ENCODE data around the gene FBXO10.
A peak's percentile ranks its signal among the peaks of the same experiment; 100 is the strongest.
"Not testable (repeated sequence)": the region's sequence is repeated elsewhere in the genome, so short reads cannot be mapped to it uniquely, and the experiment has no call there.

FBXO10 gene

DNA sequence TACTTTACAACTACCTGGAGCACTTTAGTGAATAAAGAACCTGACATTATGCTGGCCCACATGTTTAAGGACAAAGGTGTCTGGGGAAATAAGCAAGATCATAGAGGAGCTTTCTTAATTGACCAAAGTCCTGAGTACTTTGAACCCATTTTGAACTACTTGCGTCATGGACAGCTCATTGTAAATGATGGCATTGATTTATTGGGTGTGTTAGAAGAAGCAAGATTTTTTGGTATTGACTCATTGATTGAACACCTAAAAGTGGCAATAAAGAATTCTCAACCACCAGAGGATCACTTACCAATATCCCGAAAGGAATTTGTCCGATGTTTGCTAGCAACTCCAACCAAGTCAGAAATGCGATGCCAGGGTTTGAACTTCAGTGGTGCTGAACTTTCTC lies 98.7 kb downstream of the FBXO10 start:
- DNase-seq (ENCODE audit: low read depth), result not testable (repeated sequence)

GRCh38 chr9:37476930-37477329 lies 99.2 kb downstream of the FBXO10 start:
- no peak for DNase-seq (ENCODE audit: low read depth)

- DNase-seq (ENCODE audit: low read depth), result no peak
Observed at GRCh38 chr9:37474438-37474837, 101.7 kb downstream of the FBXO10 start.

DNA sequence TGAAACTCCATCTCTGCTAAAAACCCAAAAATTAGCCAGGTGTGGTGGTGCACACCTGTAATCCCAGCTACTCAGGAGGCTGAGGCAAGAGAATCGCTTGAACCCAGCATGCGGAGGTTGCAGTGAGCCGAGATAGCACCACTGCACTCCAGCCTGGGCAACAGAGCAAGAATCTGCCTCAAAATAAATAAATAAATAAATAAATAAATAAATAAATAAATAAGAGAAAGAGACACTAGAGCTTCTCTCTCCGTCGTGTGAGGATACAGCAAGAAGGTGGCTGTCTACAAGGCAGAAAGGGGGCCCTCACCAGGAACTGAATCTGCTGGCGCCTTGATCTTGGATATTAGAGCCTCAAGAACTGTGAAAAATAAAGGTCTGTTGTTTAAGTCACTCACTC lies 102.2 kb downstream of the FBXO10 start:
- not testable (repeated sequence) for DNase-seq (ENCODE audit: low read depth)

DNA sequence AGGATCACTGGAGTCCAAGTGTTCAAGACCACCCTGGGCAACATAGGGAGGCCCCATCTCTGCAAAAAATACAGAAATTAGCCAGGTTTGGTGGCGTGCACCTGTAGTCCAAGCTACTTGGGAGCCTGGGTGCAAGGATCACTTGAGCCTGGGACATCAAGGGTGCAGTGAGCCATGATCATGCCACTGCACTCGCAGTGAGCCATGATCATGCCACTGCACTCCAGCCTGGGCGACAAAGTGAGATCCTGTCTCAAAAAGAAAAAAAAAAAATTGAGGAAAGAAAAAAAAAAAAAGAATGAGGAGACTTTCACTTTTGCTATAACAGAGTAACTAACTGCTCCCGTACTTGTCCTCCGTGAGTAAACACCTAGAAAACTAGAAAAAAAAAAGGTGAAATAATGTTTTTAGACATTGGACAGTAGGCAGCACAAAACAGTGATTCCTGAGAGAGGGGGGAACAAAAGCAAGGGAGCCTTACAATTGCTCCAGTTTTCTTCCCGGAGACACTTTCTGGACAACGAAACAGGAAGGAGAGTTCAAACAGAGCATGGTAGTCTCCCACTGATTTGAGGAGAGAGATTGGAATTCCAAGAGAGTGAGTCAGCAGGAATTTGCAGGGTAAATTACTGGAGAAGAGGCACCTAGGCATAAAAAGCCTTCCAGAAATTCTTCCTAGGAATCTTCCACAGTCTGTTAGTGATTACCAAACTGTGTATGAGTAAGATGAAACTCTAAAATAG lies 104.1 kb downstream of the FBXO10 start:
- no peak for DNase-seq (ENCODE audit: low read depth)

DNA sequence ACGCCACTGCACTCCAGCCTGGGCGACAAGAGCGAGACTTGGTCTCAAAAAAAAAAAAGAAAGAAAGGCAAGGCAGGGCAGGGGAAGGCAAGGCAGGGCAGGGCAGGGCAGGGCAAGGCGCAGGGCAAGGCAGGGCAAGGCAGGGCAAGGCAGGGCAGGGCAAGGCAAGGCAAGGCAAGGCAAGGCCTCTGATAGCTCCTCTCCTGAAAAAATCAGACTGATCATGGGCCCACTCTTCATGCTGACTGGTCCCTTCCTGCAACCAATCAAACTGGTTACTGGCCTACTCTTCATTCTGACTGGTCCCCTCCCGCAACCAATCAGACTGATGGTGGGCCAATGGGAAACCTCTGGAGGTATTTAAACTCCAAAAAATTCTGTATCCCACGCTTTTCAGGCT lies 107.6 kb downstream of the FBXO10 start:
- no peak for DNase-seq (ENCODE audit: low read depth)

GRCh38 chr9:37467530-37467929 lies 108.7 kb downstream of the FBXO10 start:
- not testable (repeated sequence) for DNase-seq (ENCODE audit: low read depth)

GRCh38 chr9:37466037-37466709 lies 110.0 kb downstream of the FBXO10 start:
- DNase-seq (ENCODE audit: low read depth), result peak; percentile 24

GRCh38 chr9:37465249-37466036 lies 110.7 kb downstream of the FBXO10 start, which contains the start of gene ZBTB5:
Gene ZBTB5 (minus strand): TSS chr9:37465450. CDS start chr9:37442551, 22,899 bp downstream.
- peak; percentile 98 for DNase-seq (ENCODE audit: low read depth)

DNA sequence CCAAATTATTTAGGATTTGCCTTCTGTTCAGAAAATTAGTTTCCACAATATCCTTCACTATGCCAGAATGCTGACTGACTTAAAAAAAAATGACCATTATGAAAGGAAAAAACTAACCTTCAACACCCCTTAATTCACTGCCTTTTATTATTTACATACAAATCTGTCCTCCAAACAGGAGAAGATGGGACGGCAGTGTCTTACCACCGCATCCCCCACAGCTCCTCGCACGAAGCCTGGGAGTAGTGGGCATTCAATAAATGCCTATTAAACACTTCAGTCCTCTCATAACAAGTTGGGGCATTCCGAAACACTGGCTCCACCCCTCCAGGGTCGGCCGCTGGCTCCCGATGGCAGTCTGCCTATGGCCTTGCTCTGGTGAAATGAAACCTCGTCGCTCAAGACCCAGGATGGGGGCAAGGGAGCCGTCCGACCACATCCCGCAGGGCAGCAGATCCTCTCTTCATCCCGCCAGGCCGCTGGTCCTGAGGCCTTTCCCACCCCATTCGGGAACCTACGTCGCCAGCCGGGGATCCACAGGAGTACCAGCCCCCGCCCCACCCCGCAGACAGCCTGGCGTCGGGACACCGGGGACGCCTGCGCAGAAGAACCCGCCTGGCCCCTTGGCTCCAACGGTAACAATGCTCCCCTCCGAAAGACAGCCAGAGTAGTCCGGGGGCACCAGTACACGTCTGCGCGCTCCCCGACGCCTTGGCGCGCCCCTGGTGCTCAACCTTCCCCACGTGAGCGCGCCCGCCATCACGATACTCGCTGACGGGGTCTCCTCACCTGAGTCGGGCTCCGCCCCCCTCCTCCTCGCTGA lies 111.5 kb downstream of the FBXO10 start:
- DNase-seq (ENCODE audit: low read depth), result peak; percentile 61

- no peak for DNase-seq (ENCODE audit: low read depth)
Observed at GRCh38 chr9:37464006-37464405, 112.2 kb downstream of the FBXO10 start.

All from activated T-cell treated with anti-CD3 and anti-CD28 coated beads for 48 hours (primary cell).